22Rv1 (cell line): ENCODE data around the gene PSMB1.

Experiments
- ZFX ChIP-seq: fragments of 450-650 bp; IDR thresholded peaks from 2 replicates; pipeline ENCODE4 v1.6.1; 2017; ENCODE audit warnings: antibody characterized with exemption, borderline replicate concordance
- TF ChIP-seq, protein P1 (sequence below): fragments of 450-650 bp; IDR thresholded peaks from 2 replicates; pipeline ENCODE4 v1.5.1; 2017; ENCODE audit warnings: mild to moderate bottlenecking

DNA sequence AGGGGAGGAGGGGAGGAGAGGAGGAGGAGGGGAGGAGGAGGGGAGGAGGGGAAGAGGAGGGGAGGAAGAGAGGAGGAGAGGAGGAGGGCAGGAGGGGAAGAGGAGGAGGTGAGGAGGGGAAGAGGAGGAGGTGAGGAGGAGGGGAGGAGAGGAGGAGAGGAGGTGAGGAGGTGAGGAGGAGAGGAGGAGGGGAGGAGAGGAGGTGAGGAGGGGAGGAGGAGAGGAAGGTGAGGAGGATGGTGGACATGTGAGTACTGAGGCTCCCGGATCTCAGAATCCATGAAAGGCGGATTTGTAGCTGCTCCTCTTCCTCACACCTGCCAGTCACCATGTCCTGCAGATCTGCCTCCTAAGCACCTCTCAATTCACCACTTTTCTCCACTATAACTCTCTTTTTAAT lies 59.8 kb downstream of the PSMB1 start:
- TF ChIP-seq, protein P1, sequence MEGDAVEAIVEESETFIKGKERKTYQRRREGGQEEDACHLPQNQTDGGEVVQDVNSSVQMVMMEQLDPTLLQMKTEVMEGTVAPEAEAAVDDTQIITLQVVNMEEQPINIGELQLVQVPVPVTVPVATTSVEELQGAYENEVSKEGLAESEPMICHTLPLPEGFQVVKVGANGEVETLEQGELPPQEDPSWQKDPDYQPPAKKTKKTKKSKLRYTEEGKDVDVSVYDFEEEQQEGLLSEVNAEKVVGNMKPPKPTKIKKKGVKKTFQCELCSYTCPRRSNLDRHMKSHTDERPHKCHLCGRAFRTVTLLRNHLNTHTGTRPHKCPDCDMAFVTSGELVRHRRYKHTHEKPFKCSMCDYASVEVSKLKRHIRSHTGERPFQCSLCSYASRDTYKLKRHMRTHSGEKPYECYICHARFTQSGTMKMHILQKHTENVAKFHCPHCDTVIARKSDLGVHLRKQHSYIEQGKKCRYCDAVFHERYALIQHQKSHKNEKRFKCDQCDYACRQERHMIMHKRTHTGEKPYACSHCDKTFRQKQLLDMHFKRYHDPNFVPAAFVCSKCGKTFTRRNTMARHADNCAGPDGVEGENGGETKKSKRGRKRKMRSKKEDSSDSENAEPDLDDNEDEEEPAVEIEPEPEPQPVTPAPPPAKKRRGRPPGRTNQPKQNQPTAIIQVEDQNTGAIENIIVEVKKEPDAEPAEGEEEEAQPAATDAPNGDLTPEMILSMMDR, result no peak
- TF ChIP-seq ZFX, result no peak
